HepG2 (cell line): ENCODE data around the gene SLX4. TPM values are rescaled to one million over a fixed set of nuclear protein-coding genes. Genes with fewer than 3 reads are reported as not detected.
A peak's percentile ranks its signal among the peaks of the same experiment; 100 is the strongest.

Experiments used
- CBFB ChIP-seq: sonication (generic); formaldehyde crosslinking; IDR thresholded peaks from 2 replicates; pipeline ENCODE4 v1.4.0; 2020; ENCODE audit warnings: missing genetic modification reagents
- DNMT1 ChIP-seq: sonication (generic); formaldehyde crosslinking; IDR thresholded peaks from 2 replicates; pipeline ENCODE4 v1.5.1; 2020; ENCODE audit warnings: mild to moderate bottlenecking, missing genetic modification reagents
- HMG20B ChIP-seq: conservative IDR thresholded peaks from 2 replicates; pipeline ENCODE4 v1.6.1; 2016; ENCODE audit warnings: missing genetic modification reagents, missing compliant biosample characterization
- HOXA5 ChIP-seq: sonication (generic); formaldehyde crosslinking; IDR thresholded peaks from 2 replicates; pipeline ENCODE4 v1.4.0; 2020; ENCODE audit warnings: missing genetic modification reagents
- LCORL ChIP-seq, 2 experiments: fragments of 450-650 bp in 1 of 2; sonication (generic) in 1 of 2; formaldehyde crosslinking in 1 of 2; IDR thresholded peaks; 2 replicates each; pipeline versions ENCODE4 v1.5.0 to v1.6.1; 2017 to 2020; ENCODE audit warnings: antibody characterized with exemption in 1 of 2, missing genetic modification reagents in 1 of 2
- PHF20 ChIP-seq: sonication (generic); formaldehyde crosslinking; IDR thresholded peaks from 2 replicates; pipeline ENCODE4 v1.5.0; 2020; ENCODE audit warnings: mild to moderate bottlenecking, missing genetic modification reagents
- PITX1 ChIP-seq: sonication (generic); formaldehyde crosslinking; IDR thresholded peaks from 2 replicates; pipeline ENCODE4 v1.5.1; 2020; ENCODE audit warnings: mild to moderate bottlenecking, missing genetic modification reagents
- PRMT3 ChIP-seq: sonication (generic); formaldehyde crosslinking; IDR thresholded peaks from 2 replicates; pipeline ENCODE4 v1.8.1; 2022; ENCODE audit warnings: low read depth, mild to moderate bottlenecking, moderate library complexity, missing genetic modification reagents, borderline replicate concordance
- SPEN ChIP-seq: sonication (generic); formaldehyde crosslinking; IDR thresholded peaks from 2 replicates; pipeline ENCODE4 v1.5.1; 2020; ENCODE audit warnings: low read depth, mild to moderate bottlenecking, missing genetic modification reagents
- TCF12 ChIP-seq, 2 experiments: fragments of 450-650 bp in 1 of 2; sonication (generic) in 1 of 2; formaldehyde crosslinking in 1 of 2; IDR thresholded peaks; 2 replicates each; pipeline versions ENCODE4 v1.6.1 to v1.8.0; 2017 to 2022; ENCODE audit warnings: antibody characterized with exemption in 1 of 2, mild to moderate bottlenecking in 1 of 2, missing genetic modification reagents in 1 of 2, moderate library complexity in 1 of 2
- TOE1 ChIP-seq: sonication (generic); formaldehyde crosslinking; IDR thresholded peaks from 2 replicates; pipeline ENCODE4 v1.4.0; 2020; ENCODE audit warnings: mild to moderate bottlenecking, missing genetic modification reagents
- YY1 ChIP-seq: IDR thresholded peaks from 2 replicates; pipeline ENCODE4 v1.6.1; 2011; ENCODE audit warnings: low read length, low read depth, moderate library complexity, mild to moderate bottlenecking; ENCODE audit not compliant: insufficient read depth, insufficient replicate concordance
- ZEB1 ChIP-seq: IDR thresholded peaks from 2 replicates; pipeline ENCODE4 v1.6.1; 2012; ENCODE audit warnings: mild to moderate bottlenecking, low read depth, inconsistent platforms; ENCODE audit not compliant: insufficient replicate concordance
- ZNF235 ChIP-seq: sonication (generic); formaldehyde crosslinking; IDR thresholded peaks from 2 replicates; pipeline ENCODE4 v1.8.1; 2023; ENCODE audit warnings: mild to moderate bottlenecking, missing genetic modification reagents, borderline replicate concordance
- ZNF350 ChIP-seq: sonication (generic); formaldehyde crosslinking; IDR thresholded peaks from 2 replicates; pipeline ENCODE4 v1.4.0; 2020; ENCODE audit warnings: mild to moderate bottlenecking, low read depth, missing genetic modification reagents, borderline replicate concordance
- polyA plus RNA-seq, 8 experiments: library from polyadenylated mRNA; depleted of rRNA in 3 of 8; stranded (reverse) in 7 of 8; unstranded in 1 of 8; fragments of >200 nt; fragmentation: Illumina TruSeq in 4 of 8; extraction: Trizol in 4 of 8; gene quantifications; 2 replicates each; pipeline versions ENCODE4 v1.2.1 to v1.2.3, GENCODE V29; 2011 to 2016; ENCODE audit warnings: low read depth in 4 of 8, missing spikeins in 1 of 8, mixed read lengths in 1 of 8; ENCODE audit not compliant: insufficient read depth in 1 of 8
- total RNA-seq, 5 experiments: library from RNA; depleted of rRNA; stranded (reverse); fragments of >200 nt; fragmentation: Illumina TruSeq; extraction: Trizol; gene quantifications; 2 replicates each; pipeline ENCODE4 v1.2.3, GENCODE V29; 2016; ENCODE audit warnings: low read depth in 1 of 5
- TF ChIP-seq, protein P1 (sequence below): IDR thresholded peaks from 2 replicates; pipeline ENCODE4 v1.6.1; 2016; ENCODE audit warnings: missing genetic modification reagents, missing compliant biosample characterization
- TF ChIP-seq, protein P2 (sequence below): sonication (generic); formaldehyde crosslinking; IDR thresholded peaks from 2 replicates; pipeline ENCODE4 v1.4.0; 2020; ENCODE audit warnings: missing genetic modification reagents
- TF ChIP-seq, protein P3 (sequence below): sonication (generic); formaldehyde crosslinking; conservative IDR thresholded peaks from 2 replicates; pipeline ENCODE4 v1.8.1; 2023; ENCODE audit warnings: missing genetic modification reagents
- TF ChIP-seq, protein P4 (sequence below): sonication (generic); formaldehyde crosslinking; IDR thresholded peaks from 2 replicates; pipeline ENCODE4 v1.5.1; 2020; ENCODE audit warnings: mild to moderate bottlenecking, moderate library complexity, missing genetic modification reagents
- TF ChIP-seq, protein P5 (sequence below): sonication (generic); formaldehyde crosslinking; IDR thresholded peaks from 2 replicates; pipeline ENCODE4 v1.4.0; 2020; ENCODE audit warnings: missing genetic modification reagents

Gene SLX4
- total and polyA plus RNA-seq, 2 of the 13 experiments (the other 11 are each of a cell fraction or from before 2014, with no cell fraction given): 1.1 to 3.6 TPM

DNA sequence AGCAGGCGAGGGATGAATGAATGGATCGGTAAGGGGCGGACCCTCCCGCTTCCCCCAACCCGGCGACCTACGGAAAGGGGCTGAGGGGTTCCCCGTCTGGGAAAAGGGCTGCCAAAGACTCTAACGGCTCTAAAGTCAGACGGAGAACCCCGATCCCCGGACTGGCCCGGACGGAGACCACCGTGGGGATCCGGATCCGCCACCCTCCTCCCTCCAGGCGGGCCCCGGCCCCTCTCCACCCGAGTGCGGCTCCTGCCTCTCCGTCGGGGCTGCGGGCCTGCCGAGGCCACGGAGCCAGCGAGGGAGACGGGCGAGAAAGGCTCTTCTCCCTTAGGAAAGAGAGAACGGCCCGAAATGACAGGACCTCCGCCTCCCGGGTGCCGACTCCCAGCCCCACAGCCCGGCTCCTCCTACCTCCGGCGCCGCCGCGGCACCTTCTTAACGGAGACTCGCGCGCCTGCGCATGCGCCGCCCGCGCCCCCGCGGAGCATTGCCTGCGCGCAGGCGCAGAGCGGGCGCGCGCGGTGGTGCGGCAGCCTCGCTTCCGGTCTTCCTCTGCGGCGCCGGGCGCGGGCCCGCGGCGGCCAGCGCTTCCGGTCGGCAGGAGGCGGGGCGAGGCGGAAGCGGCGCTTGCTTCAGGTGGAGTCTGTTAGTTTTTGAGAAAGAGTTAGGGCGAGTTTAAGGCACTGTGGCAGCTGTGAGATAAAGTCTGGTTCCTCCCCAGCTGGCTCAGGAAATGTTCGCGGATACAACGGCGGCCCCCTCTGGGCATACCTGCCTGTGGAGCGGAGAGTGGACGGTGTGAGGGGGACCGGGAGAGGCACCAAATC is at the start of gene SLX4 (continued):
- TF ChIP-seq, protein P1, sequence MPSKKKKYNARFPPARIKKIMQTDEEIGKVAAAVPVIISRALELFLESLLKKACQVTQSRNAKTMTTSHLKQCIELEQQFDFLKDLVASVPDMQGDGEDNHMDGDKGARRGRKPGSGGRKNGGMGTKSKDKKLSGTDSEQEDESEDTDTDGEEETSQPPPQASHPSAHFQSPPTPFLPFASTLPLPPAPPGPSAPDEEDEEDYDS (CRISPR knock-in tag): peak; percentile 39; the same call in 1 of the 2 replicates
- TF ChIP-seq HOXA5 (CRISPR knock-in tag) (peak; percentile 26; the same call in 1 of the 2 replicates), PITX1 (0 out of 2 replicates have a peak, but pooled peaks have one; percentile 28), ZNF350 (CRISPR knock-in tag) (peak; percentile 67; the same call in 1 of the 2 replicates), ZEB1 (no peak), TCF12 (IDR thresholded peaks at IDR 0.05) (no peak), TCF12 (CRISPR knock-in tag; IDR thresholded peaks at IDR 0.05) (0 out of 2 replicates have a peak, but pooled peaks have one; percentile 68), ZNF235 (CRISPR knock-in tag) (no peak), PHF20 (CRISPR knock-in tag) (peak; percentile 68), DNMT1 (CRISPR knock-in tag) (no peak), YY1 (no peak), TOE1 (CRISPR knock-in tag) (0 out of 2 replicates have a peak, but pooled peaks have one; percentile 23), SPEN (no peak), LCORL (IDR thresholded peaks at IDR 0.05) (no peak), LCORL (CRISPR knock-in tag; IDR thresholded peaks at IDR 0.05) (peak; percentile 36; the same call in 1 of the 2 replicates), PRMT3 (no peak), HMG20B (CRISPR knock-in tag) (no peak), CBFB (no peak)
- TF ChIP-seq, protein P2, sequence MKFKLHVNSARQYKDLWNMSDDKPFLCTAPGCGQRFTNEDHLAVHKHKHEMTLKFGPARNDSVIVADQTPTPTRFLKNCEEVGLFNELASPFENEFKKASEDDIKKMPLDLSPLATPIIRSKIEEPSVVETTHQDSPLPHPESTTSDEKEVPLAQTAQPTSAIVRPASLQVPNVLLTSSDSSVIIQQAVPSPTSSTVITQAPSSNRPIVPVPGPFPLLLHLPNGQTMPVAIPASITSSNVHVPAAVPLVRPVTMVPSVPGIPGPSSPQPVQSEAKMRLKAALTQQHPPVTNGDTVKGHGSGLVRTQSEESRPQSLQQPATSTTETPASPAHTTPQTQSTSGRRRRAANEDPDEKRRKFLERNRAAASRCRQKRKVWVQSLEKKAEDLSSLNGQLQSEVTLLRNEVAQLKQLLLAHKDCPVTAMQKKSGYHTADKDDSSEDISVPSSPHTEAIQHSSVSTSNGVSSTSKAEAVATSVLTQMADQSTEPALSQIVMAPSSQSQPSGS: no peak; the same call in 1 of the 2 replicates
- TF ChIP-seq, protein P3, sequence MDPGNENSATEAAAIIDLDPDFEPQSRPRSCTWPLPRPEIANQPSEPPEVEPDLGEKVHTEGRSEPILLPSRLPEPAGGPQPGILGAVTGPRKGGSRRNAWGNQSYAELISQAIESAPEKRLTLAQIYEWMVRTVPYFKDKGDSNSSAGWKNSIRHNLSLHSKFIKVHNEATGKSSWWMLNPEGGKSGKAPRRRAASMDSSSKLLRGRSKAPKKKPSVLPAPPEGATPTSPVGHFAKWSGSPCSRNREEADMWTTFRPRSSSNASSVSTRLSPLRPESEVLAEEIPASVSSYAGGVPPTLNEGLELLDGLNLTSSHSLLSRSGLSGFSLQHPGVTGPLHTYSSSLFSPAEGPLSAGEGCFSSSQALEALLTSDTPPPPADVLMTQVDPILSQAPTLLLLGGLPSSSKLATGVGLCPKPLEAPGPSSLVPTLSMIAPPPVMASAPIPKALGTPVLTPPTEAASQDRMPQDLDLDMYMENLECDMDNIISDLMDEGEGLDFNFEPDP (CRISPR knock-in tag): no peak
- TF ChIP-seq, protein P4, sequence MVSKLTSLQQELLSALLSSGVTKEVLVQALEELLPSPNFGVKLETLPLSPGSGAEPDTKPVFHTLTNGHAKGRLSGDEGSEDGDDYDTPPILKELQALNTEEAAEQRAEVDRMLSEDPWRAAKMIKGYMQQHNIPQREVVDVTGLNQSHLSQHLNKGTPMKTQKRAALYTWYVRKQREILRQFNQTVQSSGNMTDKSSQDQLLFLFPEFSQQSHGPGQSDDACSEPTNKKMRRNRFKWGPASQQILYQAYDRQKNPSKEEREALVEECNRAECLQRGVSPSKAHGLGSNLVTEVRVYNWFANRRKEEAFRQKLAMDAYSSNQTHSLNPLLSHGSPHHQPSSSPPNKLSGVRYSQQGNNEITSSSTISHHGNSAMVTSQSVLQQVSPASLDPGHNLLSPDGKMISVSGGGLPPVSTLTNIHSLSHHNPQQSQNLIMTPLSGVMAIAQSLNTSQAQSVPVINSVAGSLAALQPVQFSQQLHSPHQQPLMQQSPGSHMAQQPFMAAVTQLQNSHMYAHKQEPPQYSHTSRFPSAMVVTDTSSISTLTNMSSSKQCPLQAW (CRISPR knock-in tag): peak; percentile 29; the same call in 1 of the 2 replicates
- TF ChIP-seq, protein P5, sequence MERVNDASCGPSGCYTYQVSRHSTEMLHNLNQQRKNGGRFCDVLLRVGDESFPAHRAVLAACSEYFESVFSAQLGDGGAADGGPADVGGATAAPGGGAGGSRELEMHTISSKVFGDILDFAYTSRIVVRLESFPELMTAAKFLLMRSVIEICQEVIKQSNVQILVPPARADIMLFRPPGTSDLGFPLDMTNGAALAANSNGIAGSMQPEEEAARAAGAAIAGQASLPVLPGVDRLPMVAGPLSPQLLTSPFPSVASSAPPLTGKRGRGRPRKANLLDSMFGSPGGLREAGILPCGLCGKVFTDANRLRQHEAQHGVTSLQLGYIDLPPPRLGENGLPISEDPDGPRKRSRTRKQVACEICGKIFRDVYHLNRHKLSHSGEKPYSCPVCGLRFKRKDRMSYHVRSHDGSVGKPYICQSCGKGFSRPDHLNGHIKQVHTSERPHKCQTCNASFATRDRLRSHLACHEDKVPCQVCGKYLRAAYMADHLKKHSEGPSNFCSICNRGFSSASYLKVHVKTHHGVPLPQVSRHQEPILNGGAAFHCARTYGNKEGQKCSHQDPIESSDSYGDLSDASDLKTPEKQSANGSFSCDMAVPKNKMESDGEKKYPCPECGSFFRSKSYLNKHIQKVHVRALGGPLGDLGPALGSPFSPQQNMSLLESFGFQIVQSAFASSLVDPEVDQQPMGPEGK (CRISPR knock-in tag): peak; percentile 36; the same call in 1 of the 2 replicates
